Measurements from ENCODE around the gene PLEKHG1.

PLEKHG1 gene

GRCh38 chr6:150634176-150634963 is 34.7 kb downstream of the PLEKHG1 start:
- CTCF ChIA-PET: interaction anchor here (0.7 kb wide), 2 partner anchors 12 to 239 kb away, joined by 4 to 5 read pairs; no protein-coding TSS in a partner anchor
- POLR2A ChIA-PET: no interaction called here
- TF ChIP-seq HDGF (IDR thresholded peaks at IDR 0.05; ENCODE audit: borderline replicate concordance) (no peak), FOXA1 (IDR thresholded peaks at IDR 0.05) (no peak), BHLHE40 (IDR thresholded peaks at IDR 0.05; ENCODE audit: borderline replicate concordance) (no peak), TARDBP (IDR thresholded peaks at IDR 0.05) (no peak), FOXM1 (IDR thresholded peaks at IDR 0.05; ENCODE audit: borderline replicate concordance) (no peak), NFRKB (IDR thresholded peaks at IDR 0.05) (no peak), FOXK2 (IDR thresholded peaks at IDR 0.05) (no peak), CTBP1 (IDR thresholded peaks at IDR 0.05; ENCODE audit: borderline replicate concordance) (no peak)
- no peak for DNase-seq (ENCODE audit: extremely low spot score)

- DNase-seq (ENCODE audit: extremely low spot score): no peak
- no peak for TF ChIP-seq ZNF384 (IDR thresholded peaks at IDR 0.05)
- TF ChIP-seq L3MBTL2 (conservative IDR thresholded peaks at IDR 0.05): no peak
- no peak for TF ChIP-seq SP1 (IDR thresholded peaks at IDR 0.05)
- CTCF ChIA-PET: interaction anchor here (1.2 kb wide), 1 partner anchor 182 kb away, joined by 3 read pairs; no protein-coding TSS in a partner anchor
- POLR2A ChIA-PET: no interaction called here
These were observed 35.2 kb downstream of the PLEKHG1 start for GRCh38 chr6:150634964-150635292.

GRCh38 chr6:150635906-150636514 is 36.3 kb downstream of the PLEKHG1 start:
- TF ChIP-seq ELF4 (IDR thresholded peaks at IDR 0.05) (no peak), LEF1 (IDR thresholded peaks at IDR 0.05; ENCODE audit: borderline replicate concordance) (no peak), TARDBP (IDR thresholded peaks at IDR 0.05) (no peak), SUZ12 (IDR thresholded peaks at IDR 0.05) (no peak)
- no peak for DNase-seq (ENCODE audit: extremely low spot score)
- ChIA-PET CTCF (interaction anchor here (1.2 to 1.3 kb wide), 2 partner anchors 9 to 181 kb away, joined by 3 read pairs; no protein-coding TSS in a partner anchor), POLR2A (no interaction called here)

- TF ChIP-seq FOXA1 (IDR thresholded peaks at IDR 0.05): no peak
- no peak for TF ChIP-seq SP1 (IDR thresholded peaks at IDR 0.05)
- no peak for TF ChIP-seq NFRKB (IDR thresholded peaks at IDR 0.05)
- TF ChIP-seq HDGF (IDR thresholded peaks at IDR 0.05; ENCODE audit: borderline replicate concordance): no peak
- no peak for TF ChIP-seq SUZ12 (IDR thresholded peaks at IDR 0.05)
- TF ChIP-seq ELF4 (IDR thresholded peaks at IDR 0.05): no peak
- no peak for TF ChIP-seq CTBP1 (IDR thresholded peaks at IDR 0.05; ENCODE audit: borderline replicate concordance)
- TF ChIP-seq ZNF384 (IDR thresholded peaks at IDR 0.05): no peak
- no peak for TF ChIP-seq LEF1 (IDR thresholded peaks at IDR 0.05; ENCODE audit: borderline replicate concordance)
- TF ChIP-seq L3MBTL2 (conservative IDR thresholded peaks at IDR 0.05): no peak
- no peak for TF ChIP-seq ARNT (IDR thresholded peaks at IDR 0.05)
- TF ChIP-seq TARDBP (IDR thresholded peaks at IDR 0.05): no peak
- no peak for TF ChIP-seq PKNOX1 (IDR thresholded peaks at IDR 0.05)
- TF ChIP-seq FOXM1 (IDR thresholded peaks at IDR 0.05; ENCODE audit: borderline replicate concordance): no peak
- TF ChIP-seq BHLHE40 (IDR thresholded peaks at IDR 0.05; ENCODE audit: borderline replicate concordance): no peak
- no peak for TF ChIP-seq FOXK2 (IDR thresholded peaks at IDR 0.05)
- no peak for DNase-seq (ENCODE audit: extremely low spot score)
- ChIA-PET CTCF (interaction anchor here (1.3 kb wide), 1 partner anchor 10 kb away, joined by 3 read pairs; no protein-coding TSS in a partner anchor), POLR2A (no interaction called here)
These were observed 37.1 kb downstream of the PLEKHG1 start for GRCh38 chr6:150636808-150637207.

- ChIA-PET CTCF (interaction anchor here (1.3 kb wide), 1 partner anchor 10 kb away, joined by 3 read pairs; no protein-coding TSS in a partner anchor), POLR2A (no interaction called here)
- DNase-seq (ENCODE audit: extremely low spot score): no peak
- TF ChIP-seq CTBP1 (IDR thresholded peaks at IDR 0.05; ENCODE audit: borderline replicate concordance) (no peak), PKNOX1 (IDR thresholded peaks at IDR 0.05) (no peak), FOXM1 (IDR thresholded peaks at IDR 0.05; ENCODE audit: borderline replicate concordance) (no peak), ELF4 (IDR thresholded peaks at IDR 0.05) (no peak), L3MBTL2 (conservative IDR thresholded peaks at IDR 0.05) (no peak), HDGF (IDR thresholded peaks at IDR 0.05; ENCODE audit: borderline replicate concordance) (no peak), BHLHE40 (IDR thresholded peaks at IDR 0.05; ENCODE audit: borderline replicate concordance) (no peak), FOXK2 (IDR thresholded peaks at IDR 0.05) (no peak), NFRKB (IDR thresholded peaks at IDR 0.05) (no peak), SP1 (IDR thresholded peaks at IDR 0.05) (no peak), TARDBP (IDR thresholded peaks at IDR 0.05) (no peak)
These were observed 37.6 kb downstream of the PLEKHG1 start for GRCh38 chr6:150637266-150637665.

- ChIA-PET POLR2A (no interaction called here), CTCF (no interaction called here)
- no peak for TF ChIP-seq NFRKB (IDR thresholded peaks at IDR 0.05)
- TF ChIP-seq L3MBTL2 (conservative IDR thresholded peaks at IDR 0.05): no peak
- no peak for TF ChIP-seq LEF1 (IDR thresholded peaks at IDR 0.05; ENCODE audit: borderline replicate concordance)
- TF ChIP-seq HDGF (IDR thresholded peaks at IDR 0.05; ENCODE audit: borderline replicate concordance): no peak
- TF ChIP-seq ZNF384 (IDR thresholded peaks at IDR 0.05): no peak
- TF ChIP-seq SUZ12 (IDR thresholded peaks at IDR 0.05): no peak
- TF ChIP-seq ELF4 (IDR thresholded peaks at IDR 0.05): no peak
- TF ChIP-seq ARNT (IDR thresholded peaks at IDR 0.05): no peak
- no peak for TF ChIP-seq SP1 (IDR thresholded peaks at IDR 0.05)
- TF ChIP-seq FOXK2 (IDR thresholded peaks at IDR 0.05): no peak
- TF ChIP-seq TARDBP (IDR thresholded peaks at IDR 0.05): no peak
- no peak for TF ChIP-seq CTBP1 (IDR thresholded peaks at IDR 0.05; ENCODE audit: borderline replicate concordance)
- no peak for TF ChIP-seq BHLHE40 (IDR thresholded peaks at IDR 0.05; ENCODE audit: borderline replicate concordance)
- no peak for TF ChIP-seq FOXM1 (IDR thresholded peaks at IDR 0.05; ENCODE audit: borderline replicate concordance)
- TF ChIP-seq FOXA1 (IDR thresholded peaks at IDR 0.05): no peak
- TF ChIP-seq PKNOX1 (IDR thresholded peaks at IDR 0.05): no peak
- no peak for DNase-seq (ENCODE audit: extremely low spot score)
These were observed 38.6 kb downstream of the PLEKHG1 start for GRCh38 chr6:150638267-150638666.

Measured in HEK293T (cell line).